NCI-H2196 (cell line): ENCODE results near the gene SHKBP1.
"Not testable (repeated sequence)": the region's sequence is repeated elsewhere in the genome, so short reads cannot be mapped to it uniquely, and the experiment has no call there.

Experiments used
- DNase-seq: peaks from one replicate; lab custom pipeline; 2025; ENCODE audit not compliant: unreplicated experiment; lab: John Stamatoyannopoulos, UW

SHKBP1 gene

DNA sequence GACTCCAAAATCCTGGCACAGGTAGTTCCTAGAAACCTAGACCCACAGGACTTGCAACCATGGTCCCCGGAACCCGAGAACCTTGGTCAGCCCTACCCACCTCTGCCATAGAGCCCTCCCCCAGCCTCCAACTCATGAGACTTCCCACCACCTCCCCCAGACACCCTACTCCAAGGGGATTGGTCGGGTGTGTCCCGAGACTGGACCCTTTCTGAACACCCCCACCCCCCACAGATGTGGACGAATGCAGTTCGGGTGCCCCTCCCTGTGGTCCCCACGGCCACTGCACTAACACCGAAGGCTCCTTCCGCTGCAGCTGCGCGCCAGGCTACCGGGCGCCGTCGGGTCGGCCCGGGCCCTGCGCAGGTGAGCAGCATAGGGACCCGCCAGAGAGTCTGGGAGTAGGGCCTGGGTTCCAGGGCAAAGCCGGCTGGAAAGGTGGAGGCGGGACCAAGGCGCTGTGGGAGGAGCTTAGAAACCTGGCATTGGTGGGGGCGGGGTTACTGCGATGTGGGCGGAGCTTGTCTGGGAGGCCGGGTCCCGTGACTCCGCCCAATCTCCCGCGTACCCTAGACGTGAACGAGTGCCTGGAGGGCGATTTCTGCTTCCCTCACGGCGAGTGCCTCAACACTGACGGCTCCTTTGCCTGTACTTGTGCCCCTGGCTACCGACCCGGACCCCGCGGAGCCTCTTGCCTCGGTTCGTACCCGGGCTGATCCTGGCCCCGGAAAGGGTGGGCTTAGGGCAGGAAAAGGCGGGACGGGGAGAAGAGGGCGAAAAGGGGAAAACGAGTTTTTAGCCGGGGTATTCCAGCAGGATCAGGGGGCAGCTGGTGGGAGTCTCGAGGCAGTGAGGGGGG is 36.4 kb downstream of the SHKBP1 start:
- peak; percentile 90 for DNase-seq

- DNase-seq = peak; percentile 95
These were observed 37.3 kb downstream of the SHKBP1 start for GRCh38 chr19:40613690-40614621.

DNA sequence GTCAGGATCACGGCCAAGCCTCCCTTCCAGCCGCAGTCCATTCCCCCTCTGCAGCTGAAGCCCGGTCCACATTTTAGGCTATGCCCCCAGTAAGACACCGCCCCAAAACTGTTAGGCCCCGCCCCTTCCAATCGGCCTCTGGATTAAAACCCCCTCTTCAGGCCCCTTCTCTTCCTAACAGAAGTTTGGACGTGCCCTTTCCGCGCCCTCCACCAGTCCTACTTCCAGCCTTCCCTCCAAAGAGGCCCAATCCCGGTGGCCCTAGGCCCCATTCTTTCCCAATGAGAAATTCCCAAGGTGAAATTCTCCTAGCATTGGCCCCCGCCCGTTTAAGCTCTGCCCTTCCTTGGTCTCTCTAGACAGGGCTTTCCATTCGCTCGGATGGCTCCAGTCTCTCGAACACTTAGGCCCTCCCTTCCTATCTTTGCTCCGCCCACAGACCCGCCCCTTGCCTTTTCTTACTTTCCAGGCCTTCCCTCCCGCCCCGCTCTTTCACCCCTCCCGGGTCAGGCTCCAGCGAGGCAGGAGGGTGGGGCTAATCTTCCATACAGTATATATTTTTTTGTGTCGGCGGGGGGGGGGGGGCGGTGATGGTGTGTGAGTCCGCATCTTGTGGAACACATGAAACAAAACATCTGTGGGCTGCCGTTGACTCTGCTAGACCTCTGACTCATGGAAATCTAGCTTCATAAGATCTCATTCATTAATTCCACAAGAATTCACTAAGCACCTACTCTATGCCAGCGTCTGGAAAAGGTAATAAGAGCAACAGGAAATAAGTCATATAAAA is 38.1 kb downstream of the SHKBP1 start:
- DNase-seq = peak; percentile 89

DNA sequence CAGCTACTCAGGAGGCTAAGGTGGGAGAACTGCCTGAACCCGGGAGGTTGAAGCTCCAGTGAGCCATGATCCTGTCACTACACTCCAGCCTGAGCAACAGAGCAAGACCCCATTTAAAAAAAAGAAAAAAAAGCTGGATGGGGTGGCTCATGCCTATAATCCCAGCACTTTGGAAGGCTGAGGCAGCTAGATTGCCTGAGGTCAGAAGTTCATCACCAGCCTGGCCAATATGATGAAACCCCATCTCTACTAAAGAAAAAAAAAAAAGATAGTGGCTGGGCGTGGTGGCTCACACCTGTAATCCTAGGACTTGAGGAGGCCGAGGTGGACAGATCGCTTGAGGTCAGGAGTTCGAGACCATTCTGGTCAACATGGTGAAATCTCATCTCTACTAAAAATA is 39.5 kb downstream of the SHKBP1 start:
- no peak for DNase-seq

DNA sequence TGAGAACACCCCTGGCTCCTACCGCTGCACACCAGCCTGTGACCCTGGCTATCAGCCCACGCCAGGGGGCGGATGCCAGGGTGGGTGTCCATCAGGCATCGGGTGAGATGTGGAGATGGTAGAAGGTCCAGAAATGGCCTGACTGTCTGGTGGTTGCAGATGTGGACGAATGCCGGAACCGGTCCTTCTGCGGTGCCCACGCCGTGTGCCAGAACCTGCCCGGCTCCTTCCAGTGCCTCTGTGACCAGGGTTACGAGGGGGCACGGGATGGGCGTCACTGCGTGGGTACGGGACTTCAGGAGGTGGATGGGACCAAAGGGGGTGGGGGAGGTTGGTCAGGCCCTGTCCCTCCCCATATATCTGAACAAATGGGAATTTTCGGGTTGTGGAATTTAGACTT is 40.3 kb downstream of the SHKBP1 start:
- no peak for DNase-seq

DNA sequence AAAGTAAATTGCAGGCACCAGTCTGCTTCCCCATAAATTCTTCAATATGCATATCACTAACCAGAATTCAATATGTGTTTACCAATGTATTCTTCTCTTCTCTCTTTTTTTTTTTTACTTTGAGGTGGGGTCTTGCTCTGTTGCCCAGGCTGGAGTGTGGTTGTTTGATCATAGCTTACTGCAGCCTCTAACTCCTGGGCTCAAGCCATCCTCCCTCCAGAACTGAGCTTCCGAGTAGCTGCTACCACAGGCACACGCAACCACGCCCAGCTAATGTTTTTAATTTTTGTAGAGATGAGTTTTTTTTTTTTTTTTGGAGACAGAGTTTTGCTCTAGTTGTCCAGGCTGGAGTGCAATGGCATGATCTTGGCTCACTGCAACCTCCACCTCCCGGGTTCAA is 41.3 kb downstream of the SHKBP1 start:
- no peak for DNase-seq

DNA sequence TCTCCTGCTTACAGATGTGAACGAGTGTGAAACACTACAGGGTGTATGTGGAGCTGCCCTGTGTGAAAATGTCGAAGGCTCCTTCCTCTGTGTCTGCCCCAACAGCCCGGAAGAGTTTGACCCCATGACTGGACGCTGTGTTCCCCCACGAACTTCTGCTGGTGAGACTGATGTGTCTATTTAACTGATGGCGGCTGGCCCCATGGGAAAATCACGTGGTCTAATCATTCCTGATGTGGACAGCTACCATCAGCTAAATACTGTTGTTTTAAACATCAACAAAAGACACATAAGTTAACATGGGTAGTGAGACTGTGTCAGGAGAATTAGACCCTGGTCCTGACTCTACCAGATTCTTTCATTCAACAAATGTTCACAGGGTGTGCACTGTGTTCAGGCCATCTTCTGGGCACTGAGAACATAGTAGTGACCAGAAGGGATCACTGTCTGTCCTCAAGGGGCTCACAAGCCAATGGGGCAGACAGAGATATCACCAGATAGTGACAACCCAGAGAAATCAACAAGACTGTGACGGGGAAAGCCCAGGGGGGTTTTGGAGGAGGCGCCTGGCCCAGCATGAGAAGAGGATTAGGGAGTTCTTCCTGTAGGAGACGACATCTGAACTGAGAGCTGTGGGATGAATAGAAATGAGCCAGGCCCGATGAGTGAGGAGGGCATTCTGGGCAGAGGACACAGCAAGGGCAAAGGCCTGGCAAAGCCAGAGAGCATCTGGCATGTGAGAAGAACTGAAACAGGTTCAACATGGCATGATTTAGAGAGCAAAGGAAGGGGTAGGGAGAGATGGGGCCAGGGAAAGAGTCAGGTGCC is 42.9 kb downstream of the SHKBP1 start:
- DNase-seq = no peak

DNA sequence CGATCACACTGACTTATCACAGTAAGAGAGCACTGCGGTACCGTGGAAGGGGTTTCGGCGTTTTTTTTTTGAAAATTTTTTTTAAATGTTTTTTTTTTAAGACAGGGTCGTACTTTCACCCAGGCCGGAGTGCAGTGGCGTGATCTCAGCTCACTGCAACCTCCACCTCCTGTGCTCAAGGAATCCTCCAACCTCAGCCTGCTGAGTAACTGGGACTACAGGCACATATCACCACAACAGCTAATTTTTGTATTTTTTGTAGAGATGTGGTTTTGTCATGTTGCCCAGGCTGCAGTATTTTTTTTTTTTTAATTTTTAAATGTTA is 43.5 kb downstream of the SHKBP1 start:
- no peak for DNase-seq

- DNase-seq = no peak
These were observed 44.6 kb downstream of the SHKBP1 start for GRCh38 chr19:40621283-40621682.

GRCh38 chr19:40621966-40622772 is 45.5 kb downstream of the SHKBP1 start:
- no peak for DNase-seq

DNA sequence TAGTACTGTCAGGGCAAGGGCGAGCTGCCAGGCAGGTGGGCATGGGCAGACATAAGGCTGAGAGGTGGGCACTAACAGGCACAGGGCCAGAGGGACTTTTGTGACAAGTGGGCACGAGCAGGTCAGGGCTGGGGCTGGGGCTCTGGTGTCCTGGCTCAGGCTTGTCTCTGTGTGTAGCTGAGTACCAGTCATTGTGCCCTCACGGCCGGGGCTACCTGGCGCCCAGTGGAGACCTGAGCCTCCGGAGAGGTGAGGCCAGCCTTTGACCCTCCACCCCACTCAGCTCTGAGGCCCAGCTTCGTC is 46.1 kb downstream of the SHKBP1 start:
- no peak for DNase-seq

GRCh38 chr19:40623403-40624251 is 47.0 kb downstream of the SHKBP1 start:
- peak; percentile 96 for DNase-seq

GRCh38 chr19:40624369-40625153 is 47.9 kb downstream of the SHKBP1 start:
- DNase-seq = not testable (repeated sequence)

DNA sequence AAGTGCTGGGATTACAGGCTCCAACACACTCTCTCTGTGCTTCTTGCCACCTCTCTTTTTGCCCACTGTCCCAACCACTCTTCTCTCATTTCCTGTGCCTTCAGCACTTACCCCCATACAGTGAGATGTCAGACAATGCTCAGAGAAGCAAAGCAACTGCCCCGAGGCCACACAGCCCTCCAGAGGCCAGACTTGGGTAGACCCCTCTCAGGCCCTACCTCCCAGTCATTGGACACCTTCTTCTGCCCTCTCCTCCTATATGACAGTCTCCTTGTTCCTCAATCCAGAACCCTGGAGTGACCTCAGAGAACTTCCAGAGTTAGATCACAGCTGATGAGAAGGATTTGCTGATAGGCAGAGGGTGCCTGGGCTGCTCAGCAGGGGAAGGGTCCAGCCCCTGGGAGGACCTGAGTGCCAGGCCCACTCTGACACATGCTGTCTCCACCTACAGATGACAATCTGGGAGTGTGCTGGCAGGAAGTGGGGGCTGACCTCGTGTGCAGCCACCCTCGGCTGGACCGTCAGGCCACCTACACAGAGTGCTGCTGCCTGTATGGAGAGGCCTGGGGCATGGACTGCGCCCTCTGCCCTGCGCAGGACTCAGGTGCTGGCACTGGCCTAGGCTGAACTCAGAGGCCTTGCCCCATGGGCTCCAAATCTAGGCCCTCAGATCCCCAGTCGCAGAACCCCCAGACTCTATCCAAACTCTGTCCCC is 48.9 kb downstream of the SHKBP1 start:
- DNase-seq = no peak

GRCh38 chr19:40626918-40627317 is 50.2 kb downstream of the SHKBP1 start:
- DNase-seq = no peak

GRCh38 chr19:40627486-40628279 is 51.0 kb downstream of the SHKBP1 start:
- DNase-seq = no peak

- DNase-seq = no peak
These were observed 52.7 kb downstream of the SHKBP1 start for GRCh38 chr19:40629346-40629745.
